Adrenal gland (tissue), 5 donors: Measurements from ENCODE around the gene MARK3.

ENCODE experiments used
- CTCF ChIP-seq, 6 experiments: fragments of 450-650 bp in 4 of 6; fragments of 200-600 bp in 2 of 6; sonication (generic) in 1 of 6; IDR thresholded peaks; 1 replicate in 5 of 6; 2 replicates in 1 of 6; pipeline versions ENCODE4 v1.5.1 to v1.8.0; 2016 to 2021; ENCODE audit warnings: antibody characterized with exemption in 6 of 6, mild to moderate bottlenecking in 2 of 6, moderate library complexity in 1 of 6
- POLR2A ChIP-seq, 2 donors: fragments of 450-650 bp; IDR thresholded peaks; one replicate each; pipeline ENCODE4 v1.6.1; 2017; ENCODE audit warnings: antibody characterized with exemption in 2 of 2, mild to moderate bottlenecking in 2 of 2, moderate library complexity in 1 of 2
- donor health status: DM: no; HTN: no; CAD: no.

GRCh38 chr14:103442288-103442687 lies 57.1 kb downstream of the MARK3 start:
- TF ChIP-seq CTCF (IDR thresholded peaks at IDR 0.05) (no peak), POLR2A (IDR thresholded peaks at IDR 0.05) (no peak)
